SK-N-SH treated with all-trans-retinoic acid at 6 μM for 48 hours (cell line): Measurements from ENCODE around the gene NSUN4.

Experiments used
- ARNTL ChIP-seq: fragments of 450-650 bp; formaldehyde crosslinking; IDR thresholded peaks from 2 replicates; pipeline ENCODE4 v1.5.0; 2020; ENCODE audit warnings: low read depth, mild to moderate bottlenecking, moderate library complexity, borderline replicate concordance
- OSR1 ChIP-seq: fragments of 250-450 bp; sonication (Bioruptor Pico); IDR thresholded peaks from 2 replicates; pipeline ENCODE4 v1.8.0; 2022; ENCODE audit warnings: moderate library complexity, mild to moderate bottlenecking, inconsistent platforms
- PPARA ChIP-seq: fragments of 250-450 bp; sonication (Bioruptor Pico); IDR thresholded peaks from 2 replicates; pipeline ENCODE4 v1.5.0; 2020; ENCODE audit warnings: mild to moderate bottlenecking, borderline replicate concordance
- RARB ChIP-seq: fragments of 250-450 bp; sonication (Bioruptor Pico); IDR thresholded peaks from 2 replicates; pipeline ENCODE4 v1.8.0; 2021; ENCODE audit warnings: mild to moderate bottlenecking, moderate library complexity
- ZFP30 ChIP-seq: fragments of 450-650 bp; formaldehyde crosslinking; IDR thresholded peaks from 2 replicates; pipeline ENCODE4 v1.5.0; 2022; ENCODE audit warnings: mild to moderate bottlenecking, moderate library complexity
- TF ChIP-seq, protein P1 (sequence below): fragments of 250-450 bp; sonication (Bioruptor Pico); IDR thresholded peaks from 2 replicates; pipeline ENCODE4 v1.5.0; 2020; ENCODE audit warnings: mild to moderate bottlenecking, moderate library complexity

GRCh38 chr1:46306159-46306530 is 34.5 kb upstream of the NSUN4 start:
- TF ChIP-seq ZFP30: no peak
- no peak for TF ChIP-seq OSR1 (CRISPR knock-in tag)
- no peak for TF ChIP-seq RARB
- no peak for TF ChIP-seq PPARA (CRISPR knock-in tag)
- TF ChIP-seq, protein P1, sequence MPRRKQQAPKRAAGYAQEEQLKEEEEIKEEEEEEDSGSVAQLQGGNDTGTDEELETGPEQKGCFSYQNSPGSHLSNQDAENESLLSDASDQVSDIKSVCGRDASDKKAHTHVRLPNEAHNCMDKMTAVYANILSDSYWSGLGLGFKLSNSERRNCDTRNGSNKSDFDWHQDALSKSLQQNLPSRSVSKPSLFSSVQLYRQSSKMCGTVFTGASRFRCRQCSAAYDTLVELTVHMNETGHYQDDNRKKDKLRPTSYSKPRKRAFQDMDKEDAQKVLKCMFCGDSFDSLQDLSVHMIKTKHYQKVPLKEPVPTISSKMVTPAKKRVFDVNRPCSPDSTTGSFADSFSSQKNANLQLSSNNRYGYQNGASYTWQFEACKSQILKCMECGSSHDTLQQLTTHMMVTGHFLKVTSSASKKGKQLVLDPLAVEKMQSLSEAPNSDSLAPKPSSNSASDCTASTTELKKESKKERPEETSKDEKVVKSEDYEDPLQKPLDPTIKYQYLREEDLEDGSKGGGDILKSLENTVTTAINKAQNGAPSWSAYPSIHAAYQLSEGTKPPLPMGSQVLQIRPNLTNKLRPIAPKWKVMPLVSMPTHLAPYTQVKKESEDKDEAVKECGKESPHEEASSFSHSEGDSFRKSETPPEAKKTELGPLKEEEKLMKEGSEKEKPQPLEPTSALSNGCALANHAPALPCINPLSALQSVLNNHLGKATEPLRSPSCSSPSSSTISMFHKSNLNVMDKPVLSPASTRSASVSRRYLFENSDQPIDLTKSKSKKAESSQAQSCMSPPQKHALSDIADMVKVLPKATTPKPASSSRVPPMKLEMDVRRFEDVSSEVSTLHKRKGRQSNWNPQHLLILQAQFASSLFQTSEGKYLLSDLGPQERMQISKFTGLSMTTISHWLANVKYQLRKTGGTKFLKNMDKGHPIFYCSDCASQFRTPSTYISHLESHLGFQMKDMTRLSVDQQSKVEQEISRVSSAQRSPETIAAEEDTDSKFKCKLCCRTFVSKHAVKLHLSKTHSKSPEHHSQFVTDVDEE (CRISPR knock-in tag): no peak
- TF ChIP-seq ARNTL: no peak
